ENCODE measurements around the gene ARID3B.

Gene ARID3B

GRCh38 chr15:74616996-74617395 is 76.0 kb downstream of the ARID3B start:
- Histone ChIP-seq H4K20me1 (ENCODE audit: insufficient read depth, low read length) (peaks cover 59% of the 10 kb centered on the region), H3K36me3 (ENCODE audit: insufficient read depth, low read length) (peaks cover 55% of the 10 kb centered on the region), H2AFZ (ENCODE audit: low read depth, low read length) (no peak overlapping the region), H3K4me3 (ENCODE audit: low read depth in 1 of 2, low read length in 2 of 2) (peak overlapping the region; percentile 92 to 96; a peak in 3 of 4 replicates), H3K4me1 (ENCODE audit: insufficient read depth, low read length) (peaks cover 37% of the 10 kb centered on the region), H3K9ac (ENCODE audit: low read depth, low read length) (peak overlapping the region; percentile 98), H3K4me2 (ENCODE audit: insufficient read depth, low read length) (peak overlapping the region; percentile 83), H3K9me3 (ENCODE audit: insufficient read depth, low read length, severe bottlenecking) (no peaks in the 10 kb centered on the region), H3K27ac (ENCODE audit: low read length) (peak overlapping the region; percentile 95), H3K79me2 (ENCODE audit: insufficient read depth, low read length) (peaks cover 63% of the 10 kb centered on the region), H3K27me3 (ENCODE audit: insufficient read depth, low read length, poor library complexity) (no peaks in the 10 kb centered on the region)
- ATAC-seq (ENCODE audit: insufficient read depth, low read depth) (no peak), DNase-seq (no peak)
- TF ChIP-seq EZH2 (IDR thresholded peaks at IDR 0.05; ENCODE audit: borderline replicate concordance, low read depth, low read length, severe bottlenecking) (no peak), CTCF (IDR thresholded peaks at IDR 0.05; ENCODE audit: borderline replicate concordance, extremely low read depth, low read length, poor library complexity, severe bottlenecking) (no peak)

- H3K9ac ChIP-seq (ENCODE audit: low read depth, low read length): no peak overlapping the region
- ATAC-seq (ENCODE audit: insufficient read depth, low read depth) (no peak), DNase-seq (no peak)
- H3K9me3 ChIP-seq (ENCODE audit: insufficient read depth, low read length, severe bottlenecking): no peaks in the 10 kb centered on the region
- H3K36me3 ChIP-seq (ENCODE audit: insufficient read depth, low read length): peaks cover 75% of the 10 kb centered on the region
- peak overlapping the region; percentile 83; the same call in 1 of the 2 replicates for H3K4me2 ChIP-seq (ENCODE audit: insufficient read depth, low read length)
- H3K27ac ChIP-seq (ENCODE audit: low read length): no peak overlapping the region
- H3K4me1 ChIP-seq (ENCODE audit: insufficient read depth, low read length): peaks cover 36% of the 10 kb centered on the region
- H3K27me3 ChIP-seq (ENCODE audit: insufficient read depth, low read length, poor library complexity): no peaks in the 10 kb centered on the region
- H2AFZ ChIP-seq (ENCODE audit: low read depth, low read length): no peak overlapping the region
- H3K4me3 ChIP-seq (ENCODE audit: low read depth in 1 of 2, low read length in 2 of 2): no peak overlapping the region
- peaks cover 78% of the 10 kb centered on the region for H4K20me1 ChIP-seq (ENCODE audit: insufficient read depth, low read length)
- TF ChIP-seq EZH2 (IDR thresholded peaks at IDR 0.05; ENCODE audit: borderline replicate concordance, low read depth, low read length, severe bottlenecking) (no peak), CTCF (IDR thresholded peaks at IDR 0.05; ENCODE audit: borderline replicate concordance, extremely low read depth, low read length, poor library complexity, severe bottlenecking) (no peak)
- peaks cover 68% of the 10 kb centered on the region for H3K79me2 ChIP-seq (ENCODE audit: insufficient read depth, low read length)
Measured at GRCh38 chr15:74618841-74619596, 78.0 kb downstream of the ARID3B start.

- no peak overlapping the region for H3K9ac ChIP-seq (ENCODE audit: low read depth, low read length)
- no peak overlapping the region for H2AFZ ChIP-seq (ENCODE audit: low read depth, low read length)
- no peak overlapping the region for H3K27ac ChIP-seq (ENCODE audit: low read length)
- no peak overlapping the region for H3K4me3 ChIP-seq (ENCODE audit: low read depth in 1 of 2, low read length in 2 of 2)
- H3K36me3 ChIP-seq (ENCODE audit: insufficient read depth, low read length): peaks cover 85% of the 10 kb centered on the region
- peaks cover 88% of the 10 kb centered on the region for H4K20me1 ChIP-seq (ENCODE audit: insufficient read depth, low read length)
- H3K79me2 ChIP-seq (ENCODE audit: insufficient read depth, low read length): peaks cover 68% of the 10 kb centered on the region
- ATAC-seq (ENCODE audit: insufficient read depth, low read depth) (no peak), DNase-seq (no peak)
- H3K9me3 ChIP-seq (ENCODE audit: insufficient read depth, low read length, severe bottlenecking): no peaks in the 10 kb centered on the region
- TF ChIP-seq EZH2 (IDR thresholded peaks at IDR 0.05; ENCODE audit: borderline replicate concordance, low read depth, low read length, severe bottlenecking) (no peak), CTCF (IDR thresholded peaks at IDR 0.05; ENCODE audit: borderline replicate concordance, extremely low read depth, low read length, poor library complexity, severe bottlenecking) (no peak)
- peaks cover 26% of the 10 kb centered on the region for H3K4me1 ChIP-seq (ENCODE audit: insufficient read depth, low read length)
- H3K4me2 ChIP-seq (ENCODE audit: insufficient read depth, low read length): peak overlapping the region; percentile 9; the same call in 1 of the 2 replicates
- no peaks in the 10 kb centered on the region for H3K27me3 ChIP-seq (ENCODE audit: insufficient read depth, low read length, poor library complexity)
Measured at GRCh38 chr15:74619916-74620635, 79.1 kb downstream of the ARID3B start.

Data from DND-41 (cell line).